ENCODE results near the gene PLCD3. TPM values are rescaled to one million over a fixed set of nuclear protein-coding genes. Genes with fewer than 3 reads are reported as not detected.
A peak's percentile ranks its signal among the peaks of the same experiment; 100 is the strongest.

PLCD3 gene
- total and polyA plus RNA-seq, 2 of the 13 experiments (the other 11 are each of a cell fraction or from before 2014, with no cell fraction given): 11.3 to 39.1 TPM

DNA sequence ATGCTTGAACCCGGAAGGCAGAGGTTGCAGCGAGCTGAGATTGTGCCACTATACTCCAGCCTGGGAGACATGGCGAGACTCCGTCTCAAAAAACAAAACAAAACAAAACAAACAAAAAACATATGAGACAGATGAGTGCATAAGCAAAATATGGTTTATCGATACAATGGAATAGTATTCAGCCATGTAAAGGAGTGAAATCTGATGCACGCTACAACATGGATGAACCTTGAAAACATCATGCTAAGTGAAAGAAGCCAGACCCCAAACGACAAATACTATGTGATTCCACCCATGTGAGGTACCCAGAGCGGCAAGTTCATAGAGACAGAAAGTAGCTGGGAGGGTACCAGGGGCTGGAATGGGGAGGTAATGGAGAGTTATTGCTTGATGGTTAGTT lies 6.8 kb downstream of the PLCD3 start (continued):
- TF ChIP-seq, protein P1, sequence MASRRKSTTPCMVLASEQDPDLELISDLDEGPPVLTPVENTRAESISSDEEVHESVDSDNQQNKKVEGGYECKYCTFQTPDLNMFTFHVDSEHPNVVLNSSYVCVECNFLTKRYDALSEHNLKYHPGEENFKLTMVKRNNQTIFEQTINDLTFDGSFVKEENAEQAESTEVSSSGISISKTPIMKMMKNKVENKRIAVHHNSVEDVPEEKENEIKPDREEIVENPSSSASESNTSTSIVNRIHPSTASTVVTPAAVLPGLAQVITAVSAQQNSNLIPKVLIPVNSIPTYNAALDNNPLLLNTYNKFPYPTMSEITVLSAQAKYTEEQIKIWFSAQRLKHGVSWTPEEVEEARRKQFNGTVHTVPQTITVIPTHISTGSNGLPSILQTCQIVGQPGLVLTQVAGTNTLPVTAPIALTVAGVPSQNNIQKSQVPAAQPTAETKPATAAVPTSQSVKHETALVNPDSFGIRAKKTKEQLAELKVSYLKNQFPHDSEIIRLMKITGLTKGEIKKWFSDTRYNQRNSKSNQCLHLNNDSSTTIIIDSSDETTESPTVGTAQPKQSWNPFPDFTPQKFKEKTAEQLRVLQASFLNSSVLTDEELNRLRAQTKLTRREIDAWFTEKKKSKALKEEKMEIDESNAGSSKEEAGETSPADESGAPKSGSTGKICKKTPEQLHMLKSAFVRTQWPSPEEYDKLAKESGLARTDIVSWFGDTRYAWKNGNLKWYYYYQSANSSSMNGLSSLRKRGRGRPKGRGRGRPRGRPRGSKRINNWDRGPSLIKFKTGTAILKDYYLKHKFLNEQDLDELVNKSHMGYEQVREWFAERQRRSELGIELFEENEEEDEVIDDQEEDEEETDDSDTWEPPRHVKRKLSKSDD (CRISPR knock-in tag; IDR thresholded peaks at IDR 0.05; ENCODE audit: low read depth): no peak
- TF ChIP-seq, protein P2, sequence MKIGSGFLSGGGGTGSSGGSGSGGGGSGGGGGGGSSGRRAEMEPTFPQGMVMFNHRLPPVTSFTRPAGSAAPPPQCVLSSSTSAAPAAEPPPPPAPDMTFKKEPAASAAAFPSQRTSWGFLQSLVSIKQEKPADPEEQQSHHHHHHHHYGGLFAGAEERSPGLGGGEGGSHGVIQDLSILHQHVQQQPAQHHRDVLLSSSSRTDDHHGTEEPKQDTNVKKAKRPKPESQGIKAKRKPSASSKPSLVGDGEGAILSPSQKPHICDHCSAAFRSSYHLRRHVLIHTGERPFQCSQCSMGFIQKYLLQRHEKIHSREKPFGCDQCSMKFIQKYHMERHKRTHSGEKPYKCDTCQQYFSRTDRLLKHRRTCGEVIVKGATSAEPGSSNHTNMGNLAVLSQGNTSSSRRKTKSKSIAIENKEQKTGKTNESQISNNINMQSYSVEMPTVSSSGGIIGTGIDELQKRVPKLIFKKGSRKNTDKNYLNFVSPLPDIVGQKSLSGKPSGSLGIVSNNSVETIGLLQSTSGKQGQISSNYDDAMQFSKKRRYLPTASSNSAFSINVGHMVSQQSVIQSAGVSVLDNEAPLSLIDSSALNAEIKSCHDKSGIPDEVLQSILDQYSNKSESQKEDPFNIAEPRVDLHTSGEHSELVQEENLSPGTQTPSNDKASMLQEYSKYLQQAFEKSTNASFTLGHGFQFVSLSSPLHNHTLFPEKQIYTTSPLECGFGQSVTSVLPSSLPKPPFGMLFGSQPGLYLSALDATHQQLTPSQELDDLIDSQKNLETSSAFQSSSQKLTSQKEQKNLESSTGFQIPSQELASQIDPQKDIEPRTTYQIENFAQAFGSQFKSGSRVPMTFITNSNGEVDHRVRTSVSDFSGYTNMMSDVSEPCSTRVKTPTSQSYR (CRISPR knock-in tag; IDR thresholded peaks at IDR 0.05; ENCODE audit: borderline replicate concordance): no peak
- TF ChIP-seq KAT8 (CRISPR knock-in tag; IDR thresholded peaks at IDR 0.05) (no peak), ZNF282 (IDR thresholded peaks at IDR 0.05; ENCODE audit: partially characterized antibody) (no peak), PTBP1 (IDR thresholded peaks at IDR 0.05; ENCODE audit: low read depth, low read length, poor library complexity, severe bottlenecking) (no peak), U2AF2 (IDR thresholded peaks at IDR 0.05; ENCODE audit: low read depth, low read length) (no peak), RAD51 (IDR thresholded peaks at IDR 0.05; ENCODE audit: borderline replicate concordance) (0 out of 2 replicates have a peak, but pooled peaks have one; percentile 2)
- TF ChIP-seq, protein P3, sequence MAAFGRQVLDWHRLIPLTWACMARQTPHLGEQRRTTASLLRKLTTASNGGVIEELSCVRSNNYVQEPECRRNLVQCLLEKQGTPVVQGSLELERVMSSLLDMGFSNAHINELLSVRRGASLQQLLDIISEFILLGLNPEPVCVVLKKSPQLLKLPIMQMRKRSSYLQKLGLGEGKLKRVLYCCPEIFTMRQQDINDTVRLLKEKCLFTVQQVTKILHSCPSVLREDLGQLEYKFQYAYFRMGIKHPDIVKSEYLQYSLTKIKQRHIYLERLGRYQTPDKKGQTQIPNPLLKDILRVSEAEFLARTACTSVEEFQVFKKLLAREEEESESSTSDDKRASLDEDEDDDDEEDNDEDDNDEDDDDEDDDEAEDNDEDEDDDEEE (CRISPR knock-in tag; IDR thresholded peaks at IDR 0.05): no peak
